A204.1 (cell line): ENCODE data around the gene TBC1D3B.
"Not testable (repeated sequence)": the region's sequence is repeated elsewhere in the genome, so short reads cannot be mapped to it uniquely, and the experiment has no call there.

Source experiments
- FAIRE-seq: peaks from 2 replicates; lab custom pipeline; 2012; peaks lifted over from hg19 to GRCh38; lab: Jason Lieb, UNC

The TBC1D3B gene

GRCh38 chr17:36176536-36176935 lies at the start of gene TBC1D3B:
Gene TBC1D3B (minus strand): TSS chr17:36176636. CDS start chr17:36175050, 1,586 bp downstream.
- not testable (repeated sequence) for FAIRE-seq

- FAIRE-seq: not testable (repeated sequence)
Observed at GRCh38 chr17:36222967-36223366, 46.5 kb upstream of the TBC1D3B start.

DNA sequence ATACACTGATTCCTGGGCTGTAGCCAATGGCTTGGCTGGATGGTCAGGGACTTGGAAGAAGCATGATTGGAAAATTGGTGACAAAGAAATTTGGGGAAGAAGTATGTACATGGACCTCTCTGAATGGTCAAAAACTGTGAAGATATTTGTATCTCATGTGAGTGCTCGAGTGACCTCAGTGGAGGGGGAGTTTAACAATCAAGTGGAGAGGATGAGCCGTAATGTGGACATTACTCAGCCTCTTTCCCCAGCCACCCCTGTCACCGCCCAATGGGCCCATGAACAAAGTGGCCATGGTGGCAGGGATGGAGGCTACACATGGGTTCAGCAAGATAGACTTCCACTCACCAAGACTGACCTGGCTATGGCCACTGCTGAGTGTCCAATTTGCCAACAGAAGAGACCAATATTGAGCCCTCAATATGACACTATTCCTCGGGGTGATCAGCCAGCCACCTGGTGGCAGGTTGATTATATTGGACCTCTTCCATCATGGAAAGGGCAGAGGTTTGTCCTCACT lies 45.2 kb upstream of the TBC1D3B start:
- FAIRE-seq: not testable (repeated sequence)

GRCh38 chr17:36220737-36221580 lies 44.5 kb upstream of the TBC1D3B start:
- FAIRE-seq: not testable (repeated sequence)

DNA sequence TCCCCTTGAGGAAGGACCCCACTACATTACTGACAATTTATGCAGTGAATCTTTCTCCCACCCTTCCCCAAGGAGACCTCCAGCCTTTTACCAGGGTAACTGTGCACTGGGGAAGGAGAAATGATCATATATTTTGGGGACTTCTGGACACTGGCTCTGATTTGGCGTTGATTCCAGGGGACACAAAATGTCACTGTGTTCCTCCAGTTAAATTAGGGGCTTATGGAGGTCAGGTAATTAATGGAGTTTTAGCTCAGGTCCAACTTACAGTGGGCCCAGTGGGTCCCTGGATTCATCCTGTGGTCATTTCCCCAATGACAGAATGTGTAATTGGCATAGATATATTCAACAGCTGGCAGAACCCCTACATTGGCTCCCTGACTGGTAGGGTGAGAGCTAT lies 43.1 kb upstream of the TBC1D3B start:
- not testable (repeated sequence) for FAIRE-seq

GRCh38 chr17:36215406-36216308 lies 39.2 kb upstream of the TBC1D3B start:
- FAIRE-seq: not testable (repeated sequence)

GRCh38 chr17:36214918-36215317 lies 38.5 kb upstream of the TBC1D3B start:
- FAIRE-seq: no peak

DNA sequence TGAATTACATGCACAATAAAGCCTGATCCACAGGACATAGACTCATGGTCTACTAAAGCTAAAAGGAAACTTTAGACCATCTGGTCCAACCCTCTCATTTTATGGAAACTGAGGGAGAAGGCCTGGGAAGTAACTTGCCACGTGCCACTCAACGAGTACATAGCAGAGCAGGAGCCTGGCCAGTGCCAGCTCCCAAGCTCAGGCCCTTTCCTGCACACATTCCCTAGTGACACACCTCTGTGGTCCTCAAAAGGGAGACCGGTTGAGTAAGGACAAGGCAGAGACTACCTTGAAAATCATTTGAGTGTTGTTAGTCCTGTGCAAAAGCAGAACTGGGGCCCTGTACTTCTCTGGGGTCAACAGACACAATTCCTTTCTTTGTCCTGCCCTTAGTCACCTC lies 37.3 kb upstream of the TBC1D3B start:
- no peak for FAIRE-seq

- FAIRE-seq: no peak
Observed at GRCh38 chr17:36212966-36213365, 36.5 kb upstream of the TBC1D3B start.

- FAIRE-seq: no peak
Observed at GRCh38 chr17:36212272-36212605, 35.8 kb upstream of the TBC1D3B start.

- not testable (repeated sequence) for FAIRE-seq
Observed at GRCh38 chr17:36211484-36212271, 35.2 kb upstream of the TBC1D3B start.

DNA sequence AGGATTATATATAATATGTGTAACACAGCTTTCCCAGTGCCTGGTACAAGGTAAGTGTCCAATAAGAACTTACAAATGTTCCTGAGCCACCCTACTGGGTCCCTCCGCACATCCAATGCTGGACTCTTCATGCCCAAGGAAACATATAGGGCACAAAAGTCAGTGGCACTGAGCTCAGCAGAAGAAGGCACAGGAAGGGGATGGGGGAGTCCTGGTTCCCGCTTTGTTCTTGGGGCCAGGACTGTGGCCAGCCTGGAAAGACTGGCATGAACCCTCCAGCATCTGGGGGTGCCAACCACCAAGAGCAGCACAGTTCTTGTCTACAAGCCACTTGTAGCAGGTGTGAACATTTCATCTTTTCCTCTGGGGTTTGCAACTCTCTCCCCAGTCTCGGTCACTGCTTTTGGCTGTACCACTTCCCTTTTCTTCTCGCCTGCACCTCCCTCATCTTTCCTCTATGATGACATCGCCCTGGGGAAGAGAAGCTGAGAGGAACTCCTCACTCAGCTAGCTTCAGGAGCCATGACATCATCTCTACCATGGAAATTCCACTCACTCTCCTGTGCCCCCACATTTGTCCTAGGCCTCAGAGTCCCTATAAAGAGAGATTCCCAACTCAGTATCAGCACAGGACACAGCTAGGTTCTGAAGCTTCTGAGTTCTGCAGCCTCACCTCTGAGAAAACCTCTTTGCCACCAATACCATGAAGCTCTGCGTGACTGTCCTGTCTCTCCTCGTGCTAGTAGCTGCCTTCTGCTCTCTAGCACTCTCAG lies 34.2 kb upstream of the TBC1D3B start, which contains the start of gene CCL4L2:
Gene CCL4L2 (plus strand): TSS at position 625 of the 773 bp plus-strand sequence.
- FAIRE-seq: not testable (repeated sequence)

GRCh38 chr17:36209575-36209974 lies 33.1 kb upstream of the TBC1D3B start:
- no peak for FAIRE-seq

GRCh38 chr17:36207383-36207782 lies 30.9 kb upstream of the TBC1D3B start:
- not testable (repeated sequence) for FAIRE-seq

DNA sequence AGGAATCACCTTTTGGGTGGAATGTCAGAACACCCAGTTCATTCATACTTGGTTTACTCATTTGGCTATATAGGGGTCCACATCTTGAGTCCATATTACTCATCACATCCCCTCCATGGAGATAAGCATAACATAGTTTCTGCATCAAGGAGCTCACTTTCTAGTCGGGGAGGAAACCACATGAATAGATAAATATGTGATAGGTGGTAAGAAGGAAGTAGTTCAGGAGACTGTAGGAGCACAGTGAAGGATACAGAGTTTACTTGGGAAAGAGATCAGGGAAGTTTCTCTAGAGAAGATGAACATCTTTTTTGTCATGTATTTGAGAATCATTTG lies 30.0 kb upstream of the TBC1D3B start:
- FAIRE-seq: not testable (repeated sequence)

- FAIRE-seq: no peak
Observed at GRCh38 chr17:36205637-36206485, 29.4 kb upstream of the TBC1D3B start.

DNA sequence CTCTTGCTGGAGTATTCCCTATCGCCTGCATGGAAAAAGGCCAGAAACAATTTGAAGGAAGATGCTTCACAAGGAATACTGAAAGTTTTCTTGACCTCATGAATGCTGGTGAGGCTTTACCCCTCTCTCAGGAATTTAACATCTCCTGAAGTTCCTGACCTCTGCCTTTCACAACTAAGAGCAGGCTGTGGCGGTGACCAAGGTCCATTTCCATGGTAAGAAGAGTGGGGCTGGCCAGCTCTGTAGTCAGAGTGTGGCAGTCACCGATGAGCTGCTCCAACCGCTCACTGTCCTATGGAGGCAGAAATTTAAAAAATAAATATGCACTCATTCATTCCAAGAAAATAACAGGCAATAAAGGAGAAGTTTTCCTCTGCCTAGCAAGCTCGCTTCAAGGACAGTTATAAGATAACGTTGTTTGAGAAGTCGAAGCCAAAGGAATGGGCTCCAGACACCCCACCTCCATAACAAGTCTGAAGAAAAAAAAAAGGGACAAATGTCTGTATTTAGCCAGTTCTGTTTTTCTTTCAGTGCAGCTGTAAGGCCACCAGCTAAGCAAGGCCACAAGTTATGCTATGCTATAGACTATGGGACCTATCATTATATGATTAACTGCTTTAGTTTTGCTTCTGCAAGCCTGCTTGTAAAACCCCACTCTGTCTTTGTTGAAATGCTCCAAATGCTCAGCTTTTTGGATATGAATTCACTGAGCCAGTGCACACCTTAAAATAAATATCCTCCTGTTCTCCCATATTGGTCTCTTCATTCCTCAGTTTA lies 28.5 kb upstream of the TBC1D3B start:
- no peak for FAIRE-seq

GRCh38 chr17:36203335-36203734 lies 26.9 kb upstream of the TBC1D3B start:
- no peak for FAIRE-seq

- FAIRE-seq: not testable (repeated sequence)
Observed at GRCh38 chr17:36201506-36201905, 25.1 kb upstream of the TBC1D3B start.
